ENCODE measurements around the gene GTF3C4.

DNA sequence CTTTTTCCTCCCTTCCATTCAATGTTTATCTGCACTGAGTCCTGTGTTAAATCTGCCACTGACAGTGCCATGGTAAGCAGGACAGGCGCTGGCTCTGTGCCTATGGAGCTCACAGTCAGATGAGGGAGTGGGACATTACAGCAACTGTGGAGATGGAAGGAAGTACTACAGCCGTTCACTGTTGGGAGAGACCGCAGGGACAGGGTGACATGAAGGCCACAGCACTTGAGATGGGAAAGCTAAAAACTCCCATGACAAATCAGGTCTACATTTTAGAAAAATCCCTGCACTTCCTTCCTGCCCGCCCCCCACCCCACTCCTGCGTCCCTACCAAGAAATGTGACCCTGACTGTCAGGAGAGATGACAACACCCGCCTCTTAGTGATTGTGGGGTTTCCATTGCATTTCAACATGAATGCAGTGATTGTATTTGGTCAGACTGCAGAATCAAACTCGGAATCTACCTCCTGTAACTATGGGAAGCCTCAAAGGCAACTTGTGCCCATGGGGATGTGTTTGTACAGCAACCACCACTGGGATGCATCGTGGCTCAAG is 56.4 kb downstream of the GTF3C4 start:
- TF ChIP-seq, protein P1, sequence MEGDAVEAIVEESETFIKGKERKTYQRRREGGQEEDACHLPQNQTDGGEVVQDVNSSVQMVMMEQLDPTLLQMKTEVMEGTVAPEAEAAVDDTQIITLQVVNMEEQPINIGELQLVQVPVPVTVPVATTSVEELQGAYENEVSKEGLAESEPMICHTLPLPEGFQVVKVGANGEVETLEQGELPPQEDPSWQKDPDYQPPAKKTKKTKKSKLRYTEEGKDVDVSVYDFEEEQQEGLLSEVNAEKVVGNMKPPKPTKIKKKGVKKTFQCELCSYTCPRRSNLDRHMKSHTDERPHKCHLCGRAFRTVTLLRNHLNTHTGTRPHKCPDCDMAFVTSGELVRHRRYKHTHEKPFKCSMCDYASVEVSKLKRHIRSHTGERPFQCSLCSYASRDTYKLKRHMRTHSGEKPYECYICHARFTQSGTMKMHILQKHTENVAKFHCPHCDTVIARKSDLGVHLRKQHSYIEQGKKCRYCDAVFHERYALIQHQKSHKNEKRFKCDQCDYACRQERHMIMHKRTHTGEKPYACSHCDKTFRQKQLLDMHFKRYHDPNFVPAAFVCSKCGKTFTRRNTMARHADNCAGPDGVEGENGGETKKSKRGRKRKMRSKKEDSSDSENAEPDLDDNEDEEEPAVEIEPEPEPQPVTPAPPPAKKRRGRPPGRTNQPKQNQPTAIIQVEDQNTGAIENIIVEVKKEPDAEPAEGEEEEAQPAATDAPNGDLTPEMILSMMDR (IDR thresholded peaks at IDR 0.05; ENCODE audit: insufficient read depth, low read depth, low read length) = no peak
- TF ChIP-seq EZH2 (IDR thresholded peaks at IDR 0.05; ENCODE audit: insufficient read depth, low read length) = no peak

Measured in astrocyte (in vitro differentiated cells and primary cell).